GM04504 (cell line): Measurements from ENCODE around the gene PACSIN2.

Experiments
- DNase-seq: peaks from one replicate; pipeline ENCODE4 v3.0.0-alpha.2; 2012; ENCODE audit warnings: low read depth

PACSIN2 gene

DNA sequence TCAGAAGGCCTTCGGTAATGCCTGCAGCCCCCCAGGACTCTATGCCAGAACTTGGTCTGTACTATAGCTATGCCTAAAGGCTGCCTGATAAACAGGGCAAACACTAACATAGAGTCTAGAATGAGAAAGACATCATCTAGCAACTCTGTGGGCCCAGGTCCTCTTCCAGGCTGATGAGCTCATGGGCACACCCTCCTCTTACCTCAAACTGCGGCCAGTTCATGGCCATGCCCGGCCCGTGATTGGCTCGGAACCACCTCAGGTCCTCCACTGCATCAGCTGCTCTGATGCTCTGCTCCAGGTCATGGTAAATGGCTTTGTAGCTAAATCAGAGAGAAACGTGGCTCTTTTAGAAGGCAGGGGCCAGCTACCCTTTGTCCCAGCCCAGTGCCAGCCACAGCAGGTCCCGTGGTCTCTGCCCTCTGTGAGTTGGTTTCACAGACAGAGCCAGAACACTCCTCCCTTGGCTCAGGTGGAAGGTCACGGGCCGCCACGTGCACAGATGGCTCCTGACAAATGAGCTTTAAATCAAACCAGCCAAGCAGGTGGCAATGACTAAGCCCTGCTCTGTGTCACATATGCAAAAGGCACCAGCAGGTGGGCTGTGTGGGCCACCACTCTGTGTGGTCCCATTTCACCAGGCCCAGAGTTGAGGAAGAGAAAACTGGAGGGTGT is 132.8 kb downstream of the PACSIN2 start:
- no peak for DNase-seq

DNA sequence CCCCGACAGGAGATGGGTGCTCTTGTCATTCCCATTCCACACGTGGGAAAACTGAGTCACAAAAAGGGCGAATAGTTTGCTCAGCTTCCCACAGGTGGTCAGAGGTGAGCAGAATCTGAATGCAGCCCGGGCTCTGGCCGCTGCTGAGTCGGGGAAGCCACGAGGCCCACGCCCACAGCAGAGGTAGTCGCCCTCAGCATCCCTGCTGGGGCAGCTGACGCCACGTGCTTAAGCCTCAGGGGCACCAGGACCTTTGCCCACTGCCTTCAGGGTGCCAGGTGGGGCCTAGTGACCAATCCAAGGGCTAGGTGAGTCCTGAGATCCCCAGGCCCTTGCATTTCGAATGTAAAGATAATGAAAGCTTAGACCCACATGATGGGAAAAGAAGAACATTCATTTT is 133.7 kb downstream of the PACSIN2 start:
- no peak for DNase-seq

GRCh38 chr22:42880815-42881214 is 134.1 kb downstream of the PACSIN2 start:
- DNase-seq, result no peak

- DNase-seq, result no peak
Measured at GRCh38 chr22:42879371-42880021, 135.5 kb downstream of the PACSIN2 start.

GRCh38 chr22:42878561-42879305 is 136.2 kb downstream of the PACSIN2 start:
- DNase-seq, result no peak

GRCh38 chr22:42877597-42878340 is 137.2 kb downstream of the PACSIN2 start:
- DNase-seq, result no peak

- DNase-seq, result no peak
Measured at GRCh38 chr22:42877158-42877557, 137.8 kb downstream of the PACSIN2 start.

GRCh38 chr22:42876041-42876440 is 138.9 kb downstream of the PACSIN2 start:
- DNase-seq, result no peak

- DNase-seq, result no peak
Measured at GRCh38 chr22:42874010-42874409, 140.9 kb downstream of the PACSIN2 start.

DNA sequence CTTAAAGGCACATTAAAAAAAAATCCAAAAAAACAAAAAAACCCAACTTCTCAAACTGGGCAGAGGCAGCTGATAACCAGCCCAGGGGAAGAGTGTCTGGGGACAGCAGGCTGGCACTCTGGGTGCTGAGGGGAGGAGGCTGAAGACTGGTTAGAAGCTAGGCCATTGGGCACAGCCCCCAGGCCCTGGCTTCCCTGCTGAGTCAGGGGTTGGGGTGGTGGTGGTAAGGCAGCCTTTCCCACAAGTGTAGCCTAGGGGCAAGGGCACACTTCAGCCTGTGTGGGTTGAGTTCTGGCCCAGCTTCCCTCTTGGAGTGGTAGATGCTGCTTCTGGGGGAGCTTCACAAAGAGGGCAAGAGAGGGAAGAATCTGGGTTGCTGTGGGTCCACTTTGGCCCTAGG is 141.6 kb downstream of the PACSIN2 start:
- DNase-seq, result no peak

GRCh38 chr22:42872821-42873220 is 142.1 kb downstream of the PACSIN2 start:
- DNase-seq, result no peak

- no peak for DNase-seq
Measured at GRCh38 chr22:42871146-42872050, 143.6 kb downstream of the PACSIN2 start.

DNA sequence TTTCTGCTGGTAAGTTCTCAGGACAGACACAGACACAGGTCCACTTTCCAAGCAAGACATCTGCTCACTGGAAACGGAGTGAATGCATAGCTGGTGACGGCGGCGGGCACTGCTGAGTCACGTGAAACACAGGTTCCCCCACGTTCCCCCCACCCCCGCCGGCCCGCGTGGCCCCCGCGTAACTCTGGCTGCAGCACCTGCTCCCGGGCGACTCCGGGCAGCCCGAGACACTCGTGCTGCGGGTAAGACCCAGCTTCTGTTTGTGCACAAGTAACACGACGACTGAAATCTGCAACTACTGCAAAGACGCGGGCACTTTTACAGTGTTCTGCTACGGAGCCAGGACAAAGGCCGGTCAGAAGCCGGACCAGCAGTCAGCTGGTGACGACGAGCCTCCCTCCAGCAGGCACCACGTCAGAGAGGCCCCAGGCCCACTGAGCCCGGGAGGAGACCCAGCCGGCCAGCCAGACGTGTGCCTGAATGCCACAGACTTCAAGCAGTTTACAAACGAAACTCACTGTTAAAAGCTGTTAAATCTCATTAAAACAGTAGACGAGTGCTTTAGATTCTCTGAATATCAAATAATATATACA is 145.0 kb downstream of the PACSIN2 start:
- DNase-seq, result no peak

DNA sequence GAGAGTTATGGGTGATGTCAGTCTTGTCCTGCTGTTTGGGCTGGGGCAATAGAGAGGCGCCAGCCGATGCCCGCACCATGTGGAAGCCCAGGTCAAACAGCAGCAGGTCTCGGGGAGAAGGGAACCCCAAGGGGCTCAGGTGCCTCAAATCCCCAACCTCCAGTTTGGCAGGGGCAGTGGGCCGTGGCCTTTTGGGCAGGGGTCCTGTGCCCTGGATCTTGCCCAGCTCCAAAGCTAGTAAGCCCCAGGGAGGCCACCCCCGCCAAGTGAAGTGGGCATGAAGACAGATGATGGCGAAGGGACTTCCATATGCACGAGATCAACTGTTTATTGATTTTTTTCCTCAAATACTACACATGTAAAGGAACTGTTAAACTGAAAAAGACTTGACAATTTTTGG is 145.5 kb downstream of the PACSIN2 start:
- DNase-seq, result no peak

DNA sequence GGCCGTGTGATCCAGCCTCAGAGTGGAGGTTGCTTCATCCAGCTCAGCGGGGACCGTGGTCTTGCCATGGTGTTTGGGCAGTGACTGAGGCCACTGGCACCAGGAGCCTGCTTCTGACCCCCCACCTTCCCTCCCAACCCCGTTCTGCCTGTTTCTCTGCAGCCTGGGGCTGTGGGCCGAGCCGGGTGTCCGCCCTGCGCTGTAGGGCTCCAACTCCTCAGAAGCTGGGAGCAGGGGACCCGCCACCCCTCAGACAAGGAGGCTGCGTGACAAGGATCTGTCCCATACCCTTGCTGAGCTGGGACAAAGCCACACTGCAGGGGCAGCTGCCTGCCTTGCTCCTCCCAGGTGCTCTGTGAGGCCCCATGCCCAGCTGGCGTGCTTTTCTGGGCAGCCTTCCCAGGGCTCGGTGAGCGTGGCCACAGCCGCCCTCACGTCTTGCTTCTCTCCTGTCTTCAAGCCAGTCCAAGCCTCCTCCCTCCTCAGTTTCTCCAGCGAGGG is 146.1 kb downstream of the PACSIN2 start:
- DNase-seq, result no peak

- no peak for DNase-seq
Measured at GRCh38 chr22:42866100-42866499, 148.8 kb downstream of the PACSIN2 start.

GRCh38 chr22:42865536-42865935 is 149.4 kb downstream of the PACSIN2 start:
- no peak for DNase-seq

DNA sequence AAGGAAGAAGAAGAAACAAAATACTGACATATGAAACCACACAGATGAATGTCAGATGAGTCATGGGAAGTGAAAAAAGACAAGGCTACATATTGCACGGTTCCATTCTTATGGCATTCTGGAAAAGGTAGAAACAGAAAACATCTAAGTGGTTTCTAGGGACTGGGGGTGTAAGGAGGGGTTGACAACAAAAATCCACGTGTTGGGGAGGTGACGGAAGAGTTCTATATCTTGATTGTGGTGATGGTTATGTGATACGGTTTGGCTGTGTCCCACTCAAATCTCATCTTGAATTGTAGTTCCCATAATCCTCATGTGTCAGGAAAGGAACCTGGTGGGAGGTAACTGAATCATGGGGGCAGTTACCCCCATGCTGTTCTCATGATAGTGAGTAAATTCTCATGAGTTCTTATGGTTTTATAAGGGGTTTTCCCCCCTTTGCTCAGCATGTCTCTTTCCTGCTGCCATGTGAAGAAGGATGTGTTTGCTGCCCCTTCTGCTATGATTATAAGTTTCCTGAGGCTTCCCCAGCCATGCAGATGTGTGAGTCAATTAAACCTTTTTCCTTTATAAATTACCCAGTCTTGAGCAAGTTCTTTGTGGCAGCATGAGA is 151.5 kb downstream of the PACSIN2 start:
- DNase-seq, result no peak

GRCh38 chr22:42862045-42862734 is 152.8 kb downstream of the PACSIN2 start:
- no peak for DNase-seq

DNA sequence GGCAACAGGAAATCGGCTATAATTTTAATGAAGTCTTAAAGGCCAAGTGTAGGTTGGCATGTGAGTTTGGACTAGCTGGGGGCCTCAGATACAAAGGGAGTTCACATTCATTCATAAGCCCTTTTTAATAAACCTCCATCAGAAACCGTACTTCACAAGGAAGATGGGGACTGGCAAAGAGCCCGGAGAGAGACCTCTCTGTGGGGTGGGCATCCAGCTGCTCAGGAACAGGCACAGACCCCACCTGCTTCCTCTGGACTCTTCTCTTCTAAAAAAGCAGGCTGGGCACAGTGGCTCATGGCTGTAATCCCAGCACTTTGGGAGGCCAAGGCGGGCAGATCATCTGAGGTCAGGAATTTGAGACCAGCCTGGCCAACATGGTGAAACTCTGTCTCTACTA is 154.0 kb downstream of the PACSIN2 start:
- DNase-seq, result no peak
